Uterus (tissue), 4 donors: ENCODE measurements around the gene TROAP. TPM values are rescaled to one million over a fixed set of nuclear protein-coding genes. Genes with fewer than 3 reads are reported as not detected.

Source experiments
- DNase-seq, 2 donors: peaks; one replicate each; pipeline ENCODE4 v3.0.0-alpha.2; 2019 to 2020
- H3K27ac ChIP-seq, 2 donors: fragments of 200-600 bp; sonication (generic); 1 replicate in 1 of 2; 2 replicates in 1 of 2; pipeline ENCODE4 v1.5.1; 2016 to 2018
- H3K27me3 ChIP-seq, 2 donors: fragments of 200-600 bp; sonication (generic); one replicate each; pipeline ENCODE4 v1.5.1; 2018 to 2019; ENCODE audit warnings: control low read depth in 1 of 2
- H3K36me3 ChIP-seq, 2 donors: fragments of 200-600 bp; sonication (generic); one replicate each; pipeline ENCODE4 v1.5.1; 2019; ENCODE audit warnings: control low read depth in 1 of 2
- H3K4me1 ChIP-seq, 2 donors: fragments of 200-600 bp; sonication (generic); one replicate each; pipeline ENCODE4 v1.5.1; 2018 to 2019; ENCODE audit warnings: control low read depth in 1 of 2
- H3K4me3 ChIP-seq, 2 donors: fragments of 200-600 bp; sonication (generic); 1 replicate in 1 of 2; 2 replicates in 1 of 2; pipeline ENCODE4 v1.5.1; 2018 to 2019; ENCODE audit warnings: mild to moderate bottlenecking in 1 of 2
- H3K9me3 ChIP-seq, 2 donors: fragments of 200-600 bp; sonication (generic); one replicate each; pipeline ENCODE4 v1.5.1; 2019; ENCODE audit warnings: control low read depth in 1 of 2
- CTCF ChIP-seq, 4 experiments: fragments of 200-600 bp in 2 of 4; fragments of 450-650 bp in 2 of 4; sonication (generic) in 2 of 4; IDR thresholded peaks; one replicate each; pipeline ENCODE4 v1.5.1; 2016 to 2019; ENCODE audit warnings: antibody characterized with exemption in 4 of 4, mild to moderate bottlenecking in 2 of 4, moderate library complexity in 1 of 4
- POLR2A ChIP-seq, 2 donors: fragments of 450-650 bp; IDR thresholded peaks; one replicate each; pipeline ENCODE4 v1.6.1; 2016; ENCODE audit warnings: antibody characterized with exemption in 2 of 2, mild to moderate bottlenecking in 1 of 2, moderate library complexity in 1 of 2
- intact Hi-C: fragments of 100-400 bp; cut with DNase I; formaldehyde crosslinking; loops from one replicate; pipeline ENCODE4 v1.15.1; 2023; ENCODE audit warnings: low total_unique reads
- total RNA-seq, 4 donors: library from RNA; depleted of rRNA in 3 of 4; stranded (reverse); fragments of >200 nt in 3 of 4; gene quantifications; one replicate each; pipeline versions ENCODE4 v1.1.0 to v1.2.4, GENCODE V29; 2014 to 2023
- donor health status: DM: yes; HTN: yes; CAD: no.

The TROAP gene
- total RNA-seq, 4 donors from 2014 or later: 1.8 to 10.2 TPM; not detected in 2

- Histone ChIP-seq H3K4me1 (peaks cover 7 to 36% of the 10 kb centered on the region in 2 donors), H3K9me3 (no peaks in the 10 kb centered on the region), H3K4me3 (peak overlapping the region; percentile 6 to 18), H3K27ac (no peak overlapping the region), H3K27me3 (peaks cover 16 to 36% of the 10 kb centered on the region in 2 donors), H3K36me3 (no peaks in the 10 kb centered on the region)
- no peak for DNase-seq
- TF ChIP-seq POLR2A (IDR thresholded peaks at IDR 0.05) (no peak), CTCF (IDR thresholded peaks at IDR 0.05) (no peak)
- intact Hi-C loops: loop anchor here (10.0 kb wide), 1 partner anchor 61 kb away; no protein-coding TSS in a partner anchor
Observed at GRCh38 chr12:49345825-49346658, 23.0 kb downstream of the TROAP start.

DNA sequence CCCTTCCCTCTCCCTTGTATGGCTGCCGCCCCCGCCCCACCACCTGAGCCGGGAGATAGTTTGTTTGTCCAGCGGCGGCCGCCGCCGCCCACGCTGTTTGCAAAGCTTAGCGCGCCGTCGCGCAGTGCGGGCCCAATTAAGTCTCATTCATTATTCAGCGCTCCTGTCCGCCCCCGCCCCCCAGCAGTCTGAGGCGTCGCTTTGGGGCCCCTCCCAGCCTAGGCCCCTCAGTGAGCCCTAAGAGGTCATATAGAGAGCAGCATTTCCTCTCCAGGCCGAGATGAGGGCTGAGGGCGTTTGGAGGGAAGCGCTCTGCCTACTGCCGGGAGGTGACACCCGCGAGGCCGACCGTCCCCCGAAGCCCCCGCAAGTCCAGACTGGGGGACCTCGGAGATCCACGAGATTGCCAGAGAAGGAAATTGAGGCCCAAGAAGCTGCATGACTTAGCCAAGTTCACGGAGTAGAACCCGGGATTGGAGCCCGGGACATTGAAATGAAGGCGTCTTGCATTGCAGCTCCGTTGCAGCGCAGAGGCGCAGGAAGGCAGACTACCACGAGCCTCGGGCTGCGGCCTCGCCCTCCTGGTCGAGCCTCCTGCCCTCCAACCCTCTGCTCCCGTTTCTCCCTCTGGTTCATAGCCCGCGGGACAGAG lies 23.7 kb downstream of the TROAP start, which contains the start of gene DNAJC22:
Gene DNAJC22 (plus strand): TSS at position 230 of the 652 bp plus-strand sequence. CDS start 1,985 bp downstream, outside the sequence.
- H3K4me1 ChIP-seq: peaks cover 7 to 36% of the 10 kb centered on the region in 2 donors
- DNase-seq: no peak
- H3K36me3 ChIP-seq: no peaks in the 10 kb centered on the region
- peaks cover 16 to 36% of the 10 kb centered on the region in 2 donors for H3K27me3 ChIP-seq
- H3K9me3 ChIP-seq: no peaks in the 10 kb centered on the region
- no peak within 1 kb of the TSS for H3K27ac ChIP-seq
- intact Hi-C loops: loop anchor here (10.0 kb wide), 1 partner anchor 62 kb away; no protein-coding TSS in a partner anchor
- peak within 1 kb of the TSS; percentile 6 to 18 for H3K4me3 ChIP-seq
- TF ChIP-seq CTCF (IDR thresholded peaks at IDR 0.05): no peak
- no peak for TF ChIP-seq POLR2A (IDR thresholded peaks at IDR 0.05)

DNA sequence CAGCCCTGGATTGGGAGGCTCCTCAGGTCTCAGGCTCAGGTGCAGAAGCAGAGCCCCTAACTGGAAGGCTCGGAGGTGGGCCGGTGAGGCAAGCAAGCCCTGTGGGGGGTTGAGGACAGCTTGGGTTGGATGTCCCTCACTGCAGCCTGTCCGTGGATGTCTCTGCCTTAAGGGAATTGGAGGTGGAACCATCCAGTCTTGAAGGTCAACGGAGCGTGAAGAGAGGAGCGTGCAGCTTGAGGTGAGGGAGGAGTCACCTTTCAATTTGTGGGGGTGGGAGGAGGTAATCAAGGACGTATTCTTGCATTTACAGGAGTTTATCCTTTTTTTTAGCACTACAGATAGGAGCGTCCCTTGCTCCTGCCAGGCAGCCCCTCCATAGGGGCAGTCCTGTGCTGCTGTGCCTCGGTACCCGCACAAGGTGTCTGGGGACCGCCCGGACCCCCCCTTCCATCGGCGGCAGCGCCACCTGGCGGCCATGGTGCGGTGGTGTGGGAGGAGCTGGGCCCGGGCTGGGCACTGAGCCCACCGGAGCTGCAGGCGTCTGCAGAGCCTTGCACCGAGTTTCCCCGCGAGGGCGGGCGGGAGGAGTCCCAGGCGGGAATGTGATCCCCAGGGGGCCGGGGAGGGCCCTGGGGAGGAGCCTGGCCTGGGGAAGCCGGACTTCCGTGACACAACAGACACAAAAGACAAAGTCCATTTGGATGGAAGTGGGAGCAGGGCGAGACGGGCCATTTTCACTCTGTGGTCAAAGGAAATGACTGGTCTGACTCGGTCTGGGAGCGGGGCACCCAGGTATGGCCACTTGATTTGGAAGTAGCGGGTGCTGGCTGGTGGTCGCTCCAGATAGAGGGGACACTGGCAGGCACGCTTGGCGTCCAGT lies 24.5 kb downstream of the TROAP start:
- TF ChIP-seq POLR2A (IDR thresholded peaks at IDR 0.05) (no peak), CTCF (IDR thresholded peaks at IDR 0.05) (peak; percentile 82 to 87 (median 87))
- Histone ChIP-seq H3K27ac (no peak overlapping the region), H3K36me3 (no peaks in the 10 kb centered on the region), H3K27me3 (peaks cover 16 to 40% of the 10 kb centered on the region in 2 donors), H3K4me1 (peaks cover 7 to 35% of the 10 kb centered on the region in 2 donors), H3K9me3 (no peaks in the 10 kb centered on the region), H3K4me3 (peak overlapping the region in 1 of 2 donors; percentile 6)
- peak; percentile 50 to 75 for DNase-seq
- intact Hi-C loops: loop anchor here (10.0 kb wide), 1 partner anchor 63 kb away; no protein-coding TSS in a partner anchor

- Histone ChIP-seq H3K27ac (no peak overlapping the region), H3K4me3 (no peak overlapping the region), H3K36me3 (no peaks in the 10 kb centered on the region), H3K4me1 (peaks cover 7 to 27% of the 10 kb centered on the region in 2 donors), H3K27me3 (peaks cover 16 to 40% of the 10 kb centered on the region in 2 donors), H3K9me3 (no peaks in the 10 kb centered on the region)
- no peak for DNase-seq
- intact Hi-C loops: loop anchor here (10.0 kb wide), 1 partner anchor 64 kb away; no protein-coding TSS in a partner anchor
- TF ChIP-seq CTCF (IDR thresholded peaks at IDR 0.05) (no peak), POLR2A (IDR thresholded peaks at IDR 0.05) (no peak)
Observed at GRCh38 chr12:49348781-49349180, 25.7 kb downstream of the TROAP start.
